Fibroblast of lung (primary cell): ENCODE measurements around the gene MYL6.

Source experiments
- CTCF ChIP-seq, 2 donors: IDR thresholded peaks in 1 of 2; conservative IDR thresholded peaks in 1 of 2; 1 replicate in 1 of 2; 2 replicates in 1 of 2; pipeline ENCODE4 v1.5.1; 2011 to 2012; ENCODE audit warnings: low read length in 2 of 2, control low read depth in 1 of 2, inconsistent platforms in 1 of 2, low read depth in 1 of 2, mild to moderate bottlenecking in 1 of 2
- EZH2 ChIP-seq: IDR thresholded peaks from 2 replicates; pipeline ENCODE4 v1.5.1; 2012; ENCODE audit warnings: low read length, control low read depth, mild to moderate bottlenecking; ENCODE audit errors: missing control alignments

- TF ChIP-seq CTCF (conservative IDR thresholded peaks at IDR 0.05 in 1 of 2, IDR thresholded peaks at IDR 0.05 in 1 of 2; ENCODE audit: low read depth in 1 of 2, low read length in 2 of 2) (peak; percentile 53 to 66), EZH2 (no peak)
These were observed 744 bp upstream of the MYL6 start for GRCh38 chr12:56157201-56158028.
